Natural killer cell (primary cell): ENCODE measurements around the gene RAB13. TPM values are rescaled to one million over a fixed set of nuclear protein-coding genes. Genes with fewer than 3 reads are reported as not detected.
"Not testable (repeated sequence)": the region's sequence is repeated elsewhere in the genome, so short reads cannot be mapped to it uniquely, and the experiment has no call there.

Experiments used
- ATAC-seq, 3 donors: fragments of 150-1000 bp in 2 of 3; fragments of 200-7000 bp in 1 of 3; cut with Tn5 transposase; 1 replicate in 1 of 3; 2 replicates in 2 of 3; pipeline ENCODE4 v1.10.0; 2021; ENCODE audit warnings: mild to moderate bottlenecking in 2 of 3, moderate library complexity in 2 of 3
- DNase-seq, 2 donors: peaks; one replicate each; pipeline versions ENCODE4 v3.0.0 to v3.0.0-alpha.2; 2013 to 2021; ENCODE audit warnings: mixed read lengths in 1 of 2
- H3K27ac ChIP-seq: one replicate; pipeline ENCODE4 v1.5.1; 2013; ENCODE audit warnings: mild to moderate bottlenecking, low read length
- H3K27me3 ChIP-seq: one replicate; pipeline ENCODE4 v1.6.1; 2013; ENCODE audit warnings: low read length; ENCODE audit not compliant: control insufficient read depth, insufficient read depth
- H3K36me3 ChIP-seq: one replicate; pipeline ENCODE4 v1.6.1; 2013; ENCODE audit warnings: low read length; ENCODE audit not compliant: control insufficient read depth, insufficient read depth
- H3K4me1 ChIP-seq: one replicate; pipeline ENCODE4 v1.6.1; 2013; ENCODE audit warnings: low read length; ENCODE audit not compliant: control insufficient read depth, insufficient read depth
- H3K4me3 ChIP-seq: one replicate; pipeline ENCODE4 v1.5.1; 2013; ENCODE audit warnings: low read length
- H3K9me3 ChIP-seq: one replicate; pipeline ENCODE4 v1.6.1; 2013; ENCODE audit warnings: low read length; ENCODE audit not compliant: control insufficient read depth, insufficient read depth
- H3K27ac Mint-ChIP-seq, 2 donors: one replicate each; pipeline ENCODE4 v1.8.0; 2022; ENCODE audit warnings: mild to moderate bottlenecking in 2 of 2, mixed read lengths in 2 of 2, moderate library complexity in 1 of 2
- H3K27me3 Mint-ChIP-seq, 2 donors: one replicate each; pipeline ENCODE4 v1.8.0; 2022; ENCODE audit warnings: low read depth in 2 of 2, mixed read lengths in 2 of 2
- H3K36me3 Mint-ChIP-seq: one replicate; pipeline ENCODE4 v1.8.0; 2022; ENCODE audit warnings: mixed read lengths
- H3K4me1 Mint-ChIP-seq, 2 donors: one replicate each; pipeline ENCODE4 v1.8.0; 2022; ENCODE audit warnings: mixed read lengths in 2 of 2
- H3K4me3 Mint-ChIP-seq: one replicate; pipeline ENCODE4 v1.8.0; 2022; ENCODE audit warnings: mild to moderate bottlenecking, moderate library complexity, mixed read lengths
- H3K9me3 Mint-ChIP-seq, 2 donors: one replicate each; pipeline ENCODE4 v1.8.0; 2022; ENCODE audit warnings: mixed read lengths in 2 of 2
- WGBS: methylation state at CpG from one replicate; pipeline ENCODE4 v1.1.7; 2013; ENCODE audit warnings: missing lambda C conversion rate; ENCODE audit not compliant: insufficient coverage; 5-methylcytosine and 5-hydroxymethylcytosine counted together
- intact Hi-C: fragments of 100-400 bp; cut with micrococcal nuclease; formaldehyde crosslinking; loops from one replicate; pipeline ENCODE4 v1.14.2; 2022
- total RNA-seq, 4 donors: library from RNA; stranded (reverse); fragments of 120-200 nt in 1 of 4; gene quantifications; one replicate each; pipeline versions ENCODE4 v1.2.3 to v1.2.4, GENCODE V29; 2013 to 2022
- TF ChIP-seq, protein P1 (sequence below): fragments of 200-600 bp; IDR thresholded peaks from one replicate; pipeline ENCODE4 v1.8.0; 2022; ENCODE audit warnings: antibody characterized with exemption

The RAB13 gene
- total RNA-seq, 3 donors from 2014 or later (not counting 1 experiment from before 2014, with no cell fraction given), result 0.25 to 0.73 TPM; not detected in 1

DNA sequence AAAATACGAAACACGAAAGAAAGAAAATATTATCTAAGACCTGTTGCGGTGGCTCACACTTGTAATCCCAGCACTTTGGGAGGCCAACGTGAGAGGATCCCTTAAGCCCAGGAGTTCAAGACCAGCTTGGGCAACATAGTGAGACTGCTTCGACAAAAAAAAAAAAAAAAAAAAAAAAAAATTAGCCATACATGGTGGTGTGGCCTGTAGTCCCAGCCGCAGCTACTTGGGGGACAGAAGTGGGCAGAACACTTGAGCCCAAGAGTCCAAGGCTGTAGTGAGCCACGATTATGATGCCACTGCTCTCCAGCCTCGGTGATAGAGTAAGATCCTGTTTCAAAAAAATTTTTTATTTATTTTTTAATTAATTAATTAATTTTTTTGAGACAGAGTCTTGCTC is 1.5 kb upstream of the RAB13 start:
- H3K4me1 ChIP-seq, result peaks cover 37% of the 10 kb centered on the region
- H3K4me3 ChIP-seq, result no peak overlapping the region
- intact Hi-C loops, result loop anchor here (2.0 to 5.0 kb wide), 2 partner anchors 317 to 475 kb away; partner anchors contain the start of gene ILF2
- H3K4me1 Mint-ChIP-seq, result peaks cover 39 to 44% of the 10 kb centered on the region in 2 donors
- H3K27ac Mint-ChIP-seq, result peak overlapping the region; percentile 35 to 86
- no peaks in the 10 kb centered on the region for H3K9me3 Mint-ChIP-seq
- H3K36me3 ChIP-seq, result peaks cover 10% of the 10 kb centered on the region
- no peak overlapping the region for H3K4me3 Mint-ChIP-seq
- peaks cover 18 to 21% of the 10 kb centered on the region in 2 donors for H3K27me3 Mint-ChIP-seq
- H3K27me3 ChIP-seq, result peaks cover 6% of the 10 kb centered on the region
- ATAC-seq (no peak), DNase-seq (no peak)
- 93% methylated on average over 7 of the region's 8 CpGs for WGBS
- H3K9me3 ChIP-seq, result no peaks in the 10 kb centered on the region
- TF ChIP-seq, protein P1, sequence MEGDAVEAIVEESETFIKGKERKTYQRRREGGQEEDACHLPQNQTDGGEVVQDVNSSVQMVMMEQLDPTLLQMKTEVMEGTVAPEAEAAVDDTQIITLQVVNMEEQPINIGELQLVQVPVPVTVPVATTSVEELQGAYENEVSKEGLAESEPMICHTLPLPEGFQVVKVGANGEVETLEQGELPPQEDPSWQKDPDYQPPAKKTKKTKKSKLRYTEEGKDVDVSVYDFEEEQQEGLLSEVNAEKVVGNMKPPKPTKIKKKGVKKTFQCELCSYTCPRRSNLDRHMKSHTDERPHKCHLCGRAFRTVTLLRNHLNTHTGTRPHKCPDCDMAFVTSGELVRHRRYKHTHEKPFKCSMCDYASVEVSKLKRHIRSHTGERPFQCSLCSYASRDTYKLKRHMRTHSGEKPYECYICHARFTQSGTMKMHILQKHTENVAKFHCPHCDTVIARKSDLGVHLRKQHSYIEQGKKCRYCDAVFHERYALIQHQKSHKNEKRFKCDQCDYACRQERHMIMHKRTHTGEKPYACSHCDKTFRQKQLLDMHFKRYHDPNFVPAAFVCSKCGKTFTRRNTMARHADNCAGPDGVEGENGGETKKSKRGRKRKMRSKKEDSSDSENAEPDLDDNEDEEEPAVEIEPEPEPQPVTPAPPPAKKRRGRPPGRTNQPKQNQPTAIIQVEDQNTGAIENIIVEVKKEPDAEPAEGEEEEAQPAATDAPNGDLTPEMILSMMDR, result no peak
- H3K27ac ChIP-seq, result no peak overlapping the region
- peaks cover 13% of the 10 kb centered on the region for H3K36me3 Mint-ChIP-seq

DNA sequence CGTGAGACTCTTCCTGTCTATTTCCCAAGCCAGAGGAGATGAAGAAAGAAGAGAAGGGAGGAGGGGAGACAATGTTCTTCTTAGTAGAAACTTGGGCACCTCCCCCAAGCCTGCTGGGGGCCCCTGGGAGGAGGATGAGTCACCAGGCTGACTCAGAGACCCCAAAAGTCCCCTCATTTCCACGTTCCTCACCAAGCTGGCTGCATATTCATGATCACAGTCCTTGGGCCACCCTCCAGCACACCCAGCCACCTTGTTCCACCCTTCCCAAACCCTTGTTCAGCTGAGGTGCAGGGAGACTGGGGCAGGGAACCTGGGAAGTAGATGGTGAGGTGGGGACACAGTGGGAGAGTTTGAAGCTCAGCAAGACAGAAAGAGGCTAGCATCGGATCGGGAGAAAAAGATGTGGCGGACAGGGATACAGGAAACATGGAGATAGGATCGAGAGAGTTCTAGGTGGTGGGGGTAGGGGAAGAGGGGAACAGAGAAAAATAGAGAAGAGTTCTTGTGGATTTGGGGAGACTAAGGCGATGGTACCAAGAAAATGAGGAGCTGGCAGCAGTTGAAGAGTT is 712 bp downstream of the RAB13 start:
- ATAC-seq (no peak), DNase-seq (no peak)
- no peaks in the 10 kb centered on the region for H3K9me3 Mint-ChIP-seq
- H3K36me3 ChIP-seq, result no peaks in the 10 kb centered on the region
- TF ChIP-seq, protein P1, result no peak
- H3K27ac ChIP-seq, result no peak overlapping the region
- H3K4me1 Mint-ChIP-seq, result peaks cover 18 to 25% of the 10 kb centered on the region in 2 donors
- H3K4me3 ChIP-seq, result no peak overlapping the region
- WGBS, result 54% methylated on average over 6 of the region's 7 CpGs
- peak overlapping the region in 1 of 2 donors; percentile 35 for H3K27ac Mint-ChIP-seq
- H3K4me3 Mint-ChIP-seq, result peak overlapping the region; percentile 36
- no peaks in the 10 kb centered on the region for H3K36me3 Mint-ChIP-seq
- intact Hi-C loops, result loop anchor here (5.0 kb wide), 1 partner anchor 473 kb away; no protein-coding TSS in a partner anchor
- peaks cover 6% of the 10 kb centered on the region for H3K27me3 ChIP-seq
- H3K27me3 Mint-ChIP-seq, result peaks cover 21% of the 10 kb centered on the region in 2 donors
- H3K9me3 ChIP-seq, result no peaks in the 10 kb centered on the region
- peaks cover 20% of the 10 kb centered on the region for H3K4me1 ChIP-seq

DNA sequence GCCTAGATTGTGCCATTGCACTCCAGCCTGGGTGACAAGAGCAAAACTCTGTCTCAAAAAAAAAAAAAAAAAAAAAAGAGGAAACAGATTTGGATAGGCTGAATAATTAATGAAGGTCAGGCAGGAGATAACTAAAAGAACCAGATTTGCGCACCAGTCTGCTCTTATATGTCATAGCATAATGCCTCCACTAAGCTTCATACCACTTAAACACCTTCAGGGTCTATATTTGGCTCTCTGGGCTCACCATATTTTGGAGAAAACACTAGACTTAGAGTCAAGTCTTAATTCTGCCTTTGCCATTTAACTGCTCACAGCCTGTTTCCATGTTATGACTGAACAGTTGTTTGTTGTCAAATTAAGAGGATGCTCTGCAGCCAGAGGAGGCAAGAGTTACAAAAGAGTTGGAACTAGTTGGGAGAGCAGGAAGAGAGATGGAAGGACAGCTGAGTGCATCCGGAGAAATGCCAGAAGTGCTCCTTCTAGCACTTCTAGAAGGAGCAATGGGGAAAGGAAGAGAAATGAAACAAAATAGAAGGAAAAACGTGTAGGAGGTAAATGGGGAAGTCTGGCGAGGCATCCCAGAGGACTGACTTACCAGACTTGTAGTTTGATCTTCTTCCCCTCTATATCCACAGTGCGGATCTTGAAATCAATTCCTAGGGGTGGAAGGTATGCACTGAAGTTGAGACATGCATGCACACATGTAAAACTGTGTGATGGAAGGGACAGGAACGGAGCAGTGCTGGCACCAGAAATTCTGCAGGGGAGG is 1.8 kb downstream of the RAB13 start:
- DNase-seq (no peak), ATAC-seq (no peak)
- no peak overlapping the region for H3K27ac Mint-ChIP-seq
- Histone ChIP-seq H3K4me3 (no peak overlapping the region), H3K4me1 (peaks cover 14% of the 10 kb centered on the region), H3K27me3 (peaks cover 6% of the 10 kb centered on the region), H3K9me3 (no peaks in the 10 kb centered on the region), H3K27ac (no peak overlapping the region), H3K36me3 (no peaks in the 10 kb centered on the region)
- peaks cover 21% of the 10 kb centered on the region in 2 donors for H3K27me3 Mint-ChIP-seq
- TF ChIP-seq, protein P1, result no peak
- H3K4me3 Mint-ChIP-seq, result no peak overlapping the region
- intact Hi-C loops, result no loop called here
- H3K4me1 Mint-ChIP-seq, result peaks cover 11 to 19% of the 10 kb centered on the region in 2 donors
- no peaks in the 10 kb centered on the region for H3K36me3 Mint-ChIP-seq
- no peaks in the 10 kb centered on the region for H3K9me3 Mint-ChIP-seq
- WGBS, result 100% methylated on average over 4 of the region's 6 CpGs

DNA sequence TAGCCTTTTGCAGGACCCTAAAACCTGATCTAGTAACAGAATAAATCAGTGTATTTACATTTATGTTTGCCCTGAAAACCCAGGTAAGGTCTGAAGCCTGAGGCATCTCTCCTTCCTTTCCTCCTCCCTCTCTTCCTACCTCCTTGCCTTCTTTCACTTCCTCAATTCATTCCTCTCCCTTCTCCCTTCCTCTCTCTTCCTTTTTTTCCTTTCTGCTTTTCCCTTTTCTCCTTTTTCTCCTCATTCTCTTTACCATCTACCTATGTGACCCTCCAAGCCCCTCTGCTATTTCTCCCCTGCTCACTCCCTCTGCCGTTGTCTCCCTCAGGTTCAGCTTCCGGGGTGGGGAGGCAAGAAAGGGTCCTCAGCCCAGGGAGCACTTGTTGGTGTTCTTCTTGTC is 4.4 kb downstream of the RAB13 start:
- H3K4me3 ChIP-seq, H3K36me3 ChIP-seq, H3K9me3 Mint-ChIP-seq, ATAC-seq, H3K27ac ChIP-seq, H3K27me3 ChIP-seq, H3K4me3 Mint-ChIP-seq, H3K27ac Mint-ChIP-seq, H3K9me3 ChIP-seq, DNase-seq, intact Hi-C loops, H3K36me3 Mint-ChIP-seq: not testable (repeated sequence)
- Mint-ChIP-seq H3K4me1 (peaks cover 18 to 23% of the 10 kb centered on the region in 2 donors), H3K27me3 (peaks cover 21% of the 10 kb centered on the region in 2 donors)
- peaks cover 14% of the 10 kb centered on the region for H3K4me1 ChIP-seq
- WGBS, result 92% methylated on average over 2 of the region's 2 CpGs

DNA sequence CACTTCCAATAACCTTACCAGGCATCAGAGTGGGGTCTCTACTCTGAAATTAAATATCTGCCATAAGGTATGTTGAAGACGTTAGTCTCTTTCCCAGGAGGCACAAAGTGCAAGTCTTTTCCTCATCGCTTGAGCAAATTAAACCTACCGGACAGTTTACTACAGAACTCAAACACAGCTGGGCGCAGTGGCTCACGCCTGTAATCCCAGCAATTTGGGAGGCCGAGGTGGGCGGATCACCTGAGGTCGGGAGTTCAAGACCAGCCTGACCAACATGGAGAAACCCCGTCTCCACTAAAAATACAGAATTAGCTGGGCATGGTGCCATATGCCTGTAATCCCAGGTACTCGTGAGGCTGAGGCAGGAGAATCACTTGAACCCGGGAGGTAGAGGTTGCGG is 7.0 kb downstream of the RAB13 start:
- H3K27me3 ChIP-seq, H3K27ac ChIP-seq, H3K36me3 Mint-ChIP-seq, ATAC-seq, H3K9me3 ChIP-seq, H3K9me3 Mint-ChIP-seq, H3K4me3 ChIP-seq, DNase-seq, H3K27me3 Mint-ChIP-seq, intact Hi-C loops: not testable (repeated sequence)
- Mint-ChIP-seq H3K4me3 (peak overlapping the region; percentile 89), H3K27ac (peak overlapping the region in 1 of 2 donors; percentile 76), H3K4me1 (peaks cover 24 to 25% of the 10 kb centered on the region in 2 donors)
- H3K4me1 ChIP-seq, result peaks cover 16% of the 10 kb centered on the region
- 97% methylated on average over 12 of the region's 12 CpGs for WGBS
- peaks cover 15% of the 10 kb centered on the region for H3K36me3 ChIP-seq
